Measurements from ENCODE around the gene MDM4. TPM values are rescaled to one million over a fixed set of nuclear protein-coding genes. Genes with fewer than 3 reads are reported as not detected.

The MDM4 gene
- total RNA-seq (2022; extraction: Qiagen RNA extraction), result 3.7 to 5.4 TPM (median 5.0 TPM) in 5 replicates

GRCh38 chr1:204516180-204516879 is at the start of gene MDM4:
Gene MDM4, plus strand, starts transcription at chr1:204516406. Its CDS starts 9,113 bp downstream, at chr1:204525519.

DNA sequence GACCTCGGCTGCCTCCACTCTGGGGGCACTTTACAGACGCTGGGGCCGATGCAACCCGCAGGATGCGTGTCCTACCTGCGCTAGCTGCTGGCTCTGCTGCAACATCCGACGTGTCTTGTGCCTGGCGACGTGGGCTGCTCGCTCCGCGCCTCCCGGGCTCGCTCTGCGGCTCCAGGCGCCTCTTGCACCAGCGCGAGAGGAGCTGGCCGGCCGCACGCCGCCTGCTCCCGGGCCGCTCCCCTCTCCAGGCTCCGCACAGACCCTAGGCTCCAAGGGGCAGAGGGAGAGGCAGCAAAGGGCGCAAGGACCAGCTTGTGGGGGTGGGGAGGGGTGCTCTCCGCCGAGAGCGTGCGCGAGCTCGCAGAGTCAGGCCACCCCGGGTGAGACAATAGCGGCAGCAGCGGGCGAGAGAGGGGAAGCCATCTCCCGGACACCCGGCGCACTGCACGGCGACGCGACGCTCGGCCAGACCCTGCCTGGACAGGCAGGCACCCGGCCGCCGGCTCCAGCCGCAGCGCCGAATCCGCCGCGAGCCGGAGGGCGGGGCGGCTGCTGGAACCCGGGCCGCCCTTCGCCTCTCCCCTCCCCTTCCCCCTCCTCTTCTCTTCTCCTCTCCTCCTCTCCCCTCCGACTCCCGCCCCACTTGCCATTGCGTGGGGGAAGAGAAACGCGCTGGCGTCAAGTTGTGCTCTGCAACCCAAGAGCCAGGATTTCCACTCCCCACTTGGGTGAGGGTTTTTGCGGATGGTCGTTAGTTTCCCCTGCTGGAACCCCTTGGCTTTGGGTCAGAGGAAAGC is 21.7 kb upstream of the MDM4 start, which contains the start of gene PIK3C2B:
TSS of gene PIK3C2B (minus strand) at position 525 of the 797 bp plus-strand sequence. CDS start 25,003 bp downstream, outside the sequence.

Other genes starting within 250 kb of the MDM4 start
- gene PLEKHA6, start 156.5 kb upstream of the MDM4 start, total RNA-seq (2022; extraction: Qiagen RNA extraction), result 26.4 to 36.3 TPM (median 33.2 TPM) in 5 replicates
- gene PPP1R15B, start 104.6 kb upstream of the MDM4 start, total RNA-seq (2022; extraction: Qiagen RNA extraction), result 25.9 to 41.1 TPM (median 27.6 TPM) in 5 replicates
- 5.6 to 8.6 TPM (median 6.9 TPM) in 5 replicates for gene PIK3C2B, start 21.6 kb upstream of the MDM4 start, total RNA-seq (2022; extraction: Qiagen RNA extraction)
- 11.2 to 14.2 TPM (median 13.8 TPM) in 5 replicates for gene LRRN2, start 169.3 kb downstream of the MDM4 start, total RNA-seq (2022; extraction: Qiagen RNA extraction)